IPS-NIHi11 (cell line): Measurements from ENCODE around the gene CTBP1.

Experiments
- DNase-seq: peaks from one replicate; pipeline ENCODE4 v3.0.0; 2012; ENCODE audit warnings: mixed read lengths, low spot score

The CTBP1 gene

DNA sequence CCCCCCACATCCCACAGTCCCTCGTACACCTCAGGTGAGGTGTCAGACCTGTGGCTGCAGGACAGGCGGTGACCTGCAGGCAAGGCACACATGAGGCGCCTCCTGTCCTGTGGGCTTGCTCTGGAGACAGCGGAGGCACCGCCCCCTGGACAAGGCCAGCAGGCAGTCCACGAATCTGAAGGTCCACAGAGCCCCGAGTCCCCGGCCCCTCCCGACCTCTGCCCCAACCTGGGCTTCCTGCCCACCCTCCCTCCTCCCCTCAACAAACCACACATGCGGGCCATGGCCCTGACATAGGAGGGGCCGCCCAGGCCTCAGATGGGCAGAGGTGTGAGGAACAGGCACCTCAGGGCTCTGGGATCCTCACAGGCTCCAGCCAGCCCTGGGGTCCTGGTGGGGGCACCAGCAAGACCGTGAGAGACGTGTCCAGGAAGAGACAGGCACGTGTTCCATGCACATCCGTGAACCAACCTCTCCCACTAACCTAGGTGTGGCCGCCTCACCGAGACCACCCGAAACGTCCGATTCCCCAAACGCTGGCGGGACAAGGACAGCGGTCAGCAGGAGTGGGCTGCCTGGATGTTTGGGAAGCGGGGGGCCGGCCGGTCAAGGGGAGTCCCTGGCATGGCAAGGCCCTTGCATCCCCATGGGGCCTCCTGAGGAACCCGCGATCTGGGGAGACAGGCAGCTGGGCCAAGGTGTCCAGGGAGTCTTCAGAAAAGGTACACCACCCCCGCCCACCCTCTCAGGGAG is 25.8 kb downstream of the CTBP1 start:
- no peak for DNase-seq

DNA sequence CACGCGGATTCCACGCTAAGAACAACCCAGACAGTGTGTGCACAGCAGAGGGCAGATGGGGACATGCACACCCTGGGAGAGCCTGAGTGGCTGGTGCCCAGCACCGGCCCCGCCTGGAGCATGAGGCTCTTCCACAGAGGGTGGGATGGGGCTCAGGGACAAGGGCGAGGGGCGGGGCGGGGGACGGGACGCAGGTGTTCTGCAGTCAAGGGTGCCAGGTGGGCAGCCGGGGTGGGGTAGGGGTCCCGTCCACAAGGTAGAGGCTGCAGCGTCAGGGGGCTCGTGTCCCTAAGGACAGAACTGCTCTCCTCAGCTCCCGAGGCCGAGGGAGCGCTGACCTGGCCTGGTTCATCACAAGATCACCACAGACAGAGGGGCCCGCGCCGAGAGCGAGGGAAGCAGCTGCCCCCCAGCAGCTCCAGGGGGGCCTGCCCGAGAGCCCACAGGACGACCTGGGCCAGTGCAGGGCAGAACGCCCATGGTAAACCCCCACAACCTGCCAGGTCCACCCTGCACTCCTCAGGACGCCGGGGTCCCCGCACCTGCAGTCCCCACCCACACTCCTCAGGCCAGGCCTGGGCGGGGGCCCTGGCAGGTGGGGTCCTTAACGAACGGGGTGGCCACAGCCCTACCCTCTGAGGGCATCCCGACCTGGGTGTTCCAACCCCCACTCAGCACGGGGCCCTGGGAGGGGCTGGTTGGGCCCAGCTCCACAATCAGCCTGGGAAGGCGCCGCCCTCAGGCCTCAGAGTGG is 26.7 kb downstream of the CTBP1 start:
- no peak for DNase-seq

- DNase-seq: no peak
Measured at GRCh38 chr4:1221155-1221870, 27.6 kb downstream of the CTBP1 start.

- DNase-seq: no peak
Measured at GRCh38 chr4:1220566-1220965, 28.4 kb downstream of the CTBP1 start.

GRCh38 chr4:1219566-1219950 is 29.4 kb downstream of the CTBP1 start:
- no peak for DNase-seq

GRCh38 chr4:1218634-1219565 is 30.0 kb downstream of the CTBP1 start:
- no peak for DNase-seq

DNA sequence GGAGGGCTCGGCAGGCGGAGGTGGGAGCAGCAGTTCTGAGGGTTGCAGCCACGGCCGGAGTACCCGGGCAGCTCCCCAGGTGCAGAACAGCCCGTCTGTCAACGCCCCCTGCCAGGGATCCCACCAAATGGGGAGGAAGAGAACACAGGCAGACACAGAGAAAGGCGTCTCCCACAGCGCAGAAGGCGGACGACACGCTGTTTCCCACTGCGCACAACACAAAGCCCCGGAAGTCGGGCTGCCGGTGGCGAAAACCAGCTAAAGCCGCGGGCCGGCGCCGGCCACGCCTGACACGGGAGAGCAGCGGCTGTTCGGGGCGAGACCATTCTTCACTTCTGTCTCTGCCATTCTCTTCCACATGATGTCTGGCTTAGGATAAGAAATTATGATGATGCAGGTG is 31.6 kb downstream of the CTBP1 start:
- no peak for DNase-seq

GRCh38 chr4:1216869-1217294 is 32.0 kb downstream of the CTBP1 start:
- DNase-seq: no peak

- no peak for DNase-seq
Measured at GRCh38 chr4:1216076-1216614, 32.8 kb downstream of the CTBP1 start.

DNA sequence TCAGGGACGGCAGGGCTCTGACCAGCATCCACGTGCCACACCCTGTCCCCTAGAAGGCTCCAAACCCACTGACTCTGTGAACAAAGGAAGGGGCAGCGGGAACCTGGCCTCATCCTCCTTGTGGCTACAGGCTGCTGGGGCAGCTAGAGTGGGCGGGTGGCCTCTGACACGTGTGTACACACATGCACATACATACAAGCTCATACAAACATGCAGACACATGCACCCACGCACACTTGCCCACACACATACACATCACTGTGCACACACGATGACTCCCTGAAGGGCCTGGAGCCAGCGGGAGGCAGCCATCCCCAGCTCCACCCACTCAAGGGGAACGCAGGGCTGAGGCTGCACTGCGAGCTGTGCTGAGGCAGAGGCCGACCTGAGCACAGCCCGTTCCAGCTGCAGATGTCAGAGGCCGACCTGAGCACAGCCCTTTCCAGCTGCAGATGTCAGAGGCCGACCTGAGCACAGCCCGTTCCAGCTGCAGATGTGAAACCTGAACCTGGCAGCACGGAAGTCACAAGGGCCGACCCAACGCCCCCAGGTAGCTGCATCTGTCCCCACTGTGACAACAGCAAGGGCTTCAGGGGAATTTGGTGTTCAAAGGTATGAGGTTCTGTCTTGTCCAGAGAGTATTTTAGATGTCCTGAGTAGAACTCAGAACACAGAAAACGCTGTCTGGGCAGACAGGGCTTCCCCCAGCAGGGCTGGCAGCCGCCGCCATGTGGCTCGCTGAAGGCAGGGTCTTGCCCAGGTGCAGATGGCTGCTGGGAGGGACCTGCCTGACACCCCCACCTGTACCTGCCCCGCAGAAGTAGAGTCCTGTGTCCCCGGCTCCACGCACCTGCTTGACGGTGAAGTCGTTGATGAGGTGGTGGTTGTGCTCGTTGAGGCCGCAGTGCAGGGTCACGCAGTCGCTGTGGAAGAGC is 33.5 kb downstream of the CTBP1 start:
- no peak for DNase-seq

- DNase-seq: no peak
Measured at GRCh38 chr4:1214101-1215095, 34.5 kb downstream of the CTBP1 start.

DNA sequence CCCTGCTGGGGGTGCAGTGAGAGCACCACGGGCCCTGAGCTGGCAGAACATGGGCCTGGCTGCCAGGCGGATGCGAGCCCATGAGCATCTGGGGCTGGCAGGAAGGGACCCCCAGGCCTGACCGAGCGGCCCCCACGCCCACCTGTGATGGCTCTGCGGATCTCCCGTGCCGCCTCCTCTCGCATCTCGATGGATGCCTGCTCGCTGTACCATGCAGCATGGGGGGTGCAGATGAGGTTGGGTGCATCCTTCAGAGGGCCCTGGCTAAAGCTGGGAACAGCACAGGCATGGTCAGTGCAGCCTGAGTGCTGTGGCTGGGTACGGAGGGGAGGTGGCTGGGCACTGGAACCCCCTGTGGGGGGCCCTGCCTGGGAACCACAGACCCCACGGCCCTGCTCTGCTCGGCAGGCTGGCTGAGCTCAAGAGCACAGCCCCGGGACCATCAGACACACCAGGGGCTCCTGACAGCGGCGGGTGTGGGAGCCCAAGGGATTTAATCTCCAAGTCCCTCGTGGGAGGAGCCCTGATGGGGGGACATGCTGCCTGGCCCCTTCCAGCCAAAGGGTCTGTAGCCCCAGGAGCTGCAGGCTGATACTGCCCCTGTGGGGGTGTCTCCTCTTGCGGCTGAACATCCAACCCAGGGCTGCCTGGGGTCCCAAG is 35.5 kb downstream of the CTBP1 start:
- no peak for DNase-seq

- DNase-seq: no peak
Measured at GRCh38 chr4:1212546-1213335, 36.2 kb downstream of the CTBP1 start.

GRCh38 chr4:1211891-1212545 is 36.9 kb downstream of the CTBP1 start:
- no peak for DNase-seq

DNA sequence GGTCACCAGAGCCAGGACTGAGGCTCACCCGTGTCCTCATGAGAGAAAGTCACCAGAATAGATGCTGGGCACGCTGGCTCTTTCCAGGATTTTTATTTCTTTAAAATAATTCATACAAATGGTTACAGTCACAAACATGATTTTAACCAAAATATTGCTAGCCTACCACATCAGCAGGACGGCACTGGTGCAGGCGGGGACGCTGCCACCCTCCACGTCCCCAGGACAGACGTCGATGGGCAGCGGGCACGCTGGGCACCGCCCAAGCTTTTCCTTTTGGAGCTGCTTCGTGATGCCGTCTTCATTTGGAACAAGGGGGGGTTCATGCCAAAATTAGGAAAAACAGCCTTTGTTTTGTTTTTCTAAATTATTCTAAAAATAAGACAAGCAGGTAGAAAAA is 37.6 kb downstream of the CTBP1 start:
- DNase-seq: no peak

- DNase-seq: no peak
Measured at GRCh38 chr4:1210971-1211370, 38.0 kb downstream of the CTBP1 start.

GRCh38 chr4:1210241-1210841 is 38.6 kb downstream of the CTBP1 start:
- no peak for DNase-seq
